HCT116 (cell line): ENCODE data around the gene ITGBL1.

Experiments
- CTCF ChIP-seq, 3 experiments: fragments of 200-600 bp in 1 of 3; sonication (generic) in 1 of 3; IDR thresholded peaks in 2 of 3; conservative IDR thresholded peaks in 1 of 3; 2 replicates each; pipeline ENCODE4 v1.5.1; 2012 to 2017; ENCODE audit warnings: low read depth in 2 of 3, low read length in 2 of 3, antibody characterized with exemption in 1 of 3, borderline replicate concordance in 1 of 3, control low read depth in 1 of 3, mild to moderate bottlenecking in 1 of 3, mixed read lengths in 1 of 3, mixed run types in 1 of 3, moderate library complexity in 1 of 3; ENCODE audit not compliant: insufficient read depth in 1 of 3
- EZH2phosphoT487 ChIP-seq: fragments of 200-600 bp; IDR thresholded peaks from 2 replicates; pipeline ENCODE4 v1.6.1; 2018; ENCODE audit warnings: antibody characterized with exemption, borderline replicate concordance
- MAX ChIP-seq: IDR thresholded peaks from 2 replicates; pipeline ENCODE4 v1.6.1; 2012
- POLR2A ChIP-seq: IDR thresholded peaks from 2 replicates; pipeline ENCODE4 v1.7.0; 2011; ENCODE audit warnings: borderline replicate concordance; ENCODE audit not compliant: insufficient read depth, insufficient read length; ENCODE audit errors: extremely low read depth
- SIN3A ChIP-seq: IDR thresholded peaks from 2 replicates; pipeline ENCODE4 v1.6.1; 2012; ENCODE audit warnings: low read depth
- ZBTB33 ChIP-seq: IDR thresholded peaks from 2 replicates; pipeline ENCODE4 v1.6.1; 2011; ENCODE audit warnings: mild to moderate bottlenecking, low read length, moderate library complexity; ENCODE audit not compliant: insufficient replicate concordance; ENCODE audit errors: extremely low read depth
- ZFX ChIP-seq: fragments of 450-650 bp; IDR thresholded peaks from 2 replicates; pipeline ENCODE4 v1.6.1; 2017
- ZNF274 ChIP-seq: fragments of 200-500 bp; sonication (Bioruptor generic); IDR thresholded peaks from 2 replicates; pipeline ENCODE4 v1.6.1; 2014; ENCODE audit warnings: mild to moderate bottlenecking, low read depth, low read length, inconsistent platforms

GRCh38 chr13:101727118-101727517, 274.6 kb downstream of the ITGBL1 start:
- TF ChIP-seq CTCF (IDR thresholded peaks at IDR 0.05 in 2 of 3, conservative IDR thresholded peaks at IDR 0.05 in 1 of 3; ENCODE audit: borderline replicate concordance in 1 of 3, insufficient read depth in 1 of 3, low read depth in 2 of 3, low read length in 2 of 3) = no peak
- TF ChIP-seq POLR2A = no peak
- no peak for TF ChIP-seq ZFX
- no peak for TF ChIP-seq SIN3A
- no peak for TF ChIP-seq EZH2phosphoT487
- no peak for TF ChIP-seq MAX
- no peak for TF ChIP-seq ZBTB33
- no peak for TF ChIP-seq ZNF274
